Gastrocnemius medialis (tissue), 4 donors: ENCODE results near the gene TEX48. TPM values are rescaled to one million over a fixed set of nuclear protein-coding genes. Genes with fewer than 3 reads are reported as not detected.
A peak's percentile ranks its signal among the peaks of the same experiment; 100 is the strongest.

Experiments used
- ATAC-seq, 2 donors: fragments of 150-250 bp; one replicate each; pipeline ENCODE4 v1.9.1; 2016
- DNase-seq, 2 donors: peaks; one replicate each; pipeline ENCODE4 v3.0.0-alpha.2; 2019
- H3K27ac ChIP-seq, 4 donors: fragments of 200-600 bp; sonication (generic); 1 replicate in 1 of 4; 2 replicates in 3 of 4; pipeline ENCODE4 v1.5.1; 2016 to 2018; ENCODE audit warnings: mild to moderate bottlenecking in 2 of 4, moderate library complexity in 1 of 4
- H3K27me3 ChIP-seq, 3 donors: fragments of 200-600 bp; sonication (generic) in 2 of 3; 1 replicate in 1 of 3; 2 replicates in 2 of 3; pipeline versions ENCODE4 v1.5.1 to v1.6.0; 2016 to 2019; ENCODE audit warnings: mild to moderate bottlenecking in 1 of 3, moderate library complexity in 1 of 3
- H3K36me3 ChIP-seq, 2 donors: fragments of 200-600 bp; sonication (generic) in 1 of 2; one replicate each; pipeline ENCODE4 v1.5.1; 2017 to 2018
- H3K4me1 ChIP-seq, 2 donors: fragments of 200-600 bp; sonication (generic) in 1 of 2; one replicate each; pipeline ENCODE4 v1.5.1; 2016 to 2017; ENCODE audit warnings: mild to moderate bottlenecking in 2 of 2
- H3K4me3 ChIP-seq, 4 donors: fragments of 200-600 bp; sonication (generic) in 3 of 4; 1 replicate in 1 of 4; 2 replicates in 3 of 4; pipeline ENCODE4 v1.5.1; 2016 to 2019; ENCODE audit warnings: mild to moderate bottlenecking in 2 of 4
- H3K9me3 ChIP-seq, 3 donors: fragments of 200-600 bp; sonication (generic) in 2 of 3; 1 replicate in 1 of 3; 2 replicates in 2 of 3; pipeline ENCODE4 v1.5.1; 2016 to 2019
- POLR2A ChIP-seq, 2 donors: fragments of 450-650 bp; IDR thresholded peaks; one replicate each; pipeline ENCODE4 v1.6.1; 2017; ENCODE audit warnings: antibody characterized with exemption in 2 of 2, mild to moderate bottlenecking in 2 of 2, moderate library complexity in 2 of 2
- in situ Hi-C, 4 donors: fragments of 200-750 bp; cut with MboI; loops; one replicate each; pipeline versions ENCODE4 v1.15.0 to v1.8.0; 2017; ENCODE audit warnings: low sequenced_read_pairs in 4 of 4
- intact Hi-C: fragments of 100-400 bp; cut with DNase I; formaldehyde crosslinking; loops from one replicate; pipeline ENCODE4 v1.15.1; 2023; ENCODE audit warnings: low total_unique reads
- total RNA-seq, 4 donors: library from RNA; depleted of rRNA; stranded (reverse); fragments of >200 nt; gene quantifications; one replicate each; pipeline versions ENCODE4 v1.1.0 to v1.2.3, GENCODE V29; 2016
- TF ChIP-seq, protein P1 (sequence below), 5 experiments: fragments of 450-650 bp in 3 of 5; fragments of 200-600 bp in 2 of 5; sonication (generic) in 2 of 5; IDR thresholded peaks in 4 of 5; conservative IDR thresholded peaks in 1 of 5; 1 replicate in 4 of 5; 2 replicates in 1 of 5; pipeline ENCODE4 v1.5.1; 2016 to 2019; ENCODE audit warnings: antibody characterized with exemption in 5 of 5, mild to moderate bottlenecking in 3 of 5, moderate library complexity in 3 of 5

The TEX48 gene
- total RNA-seq, 4 donors from 2014 or later, result not detected

DNA sequence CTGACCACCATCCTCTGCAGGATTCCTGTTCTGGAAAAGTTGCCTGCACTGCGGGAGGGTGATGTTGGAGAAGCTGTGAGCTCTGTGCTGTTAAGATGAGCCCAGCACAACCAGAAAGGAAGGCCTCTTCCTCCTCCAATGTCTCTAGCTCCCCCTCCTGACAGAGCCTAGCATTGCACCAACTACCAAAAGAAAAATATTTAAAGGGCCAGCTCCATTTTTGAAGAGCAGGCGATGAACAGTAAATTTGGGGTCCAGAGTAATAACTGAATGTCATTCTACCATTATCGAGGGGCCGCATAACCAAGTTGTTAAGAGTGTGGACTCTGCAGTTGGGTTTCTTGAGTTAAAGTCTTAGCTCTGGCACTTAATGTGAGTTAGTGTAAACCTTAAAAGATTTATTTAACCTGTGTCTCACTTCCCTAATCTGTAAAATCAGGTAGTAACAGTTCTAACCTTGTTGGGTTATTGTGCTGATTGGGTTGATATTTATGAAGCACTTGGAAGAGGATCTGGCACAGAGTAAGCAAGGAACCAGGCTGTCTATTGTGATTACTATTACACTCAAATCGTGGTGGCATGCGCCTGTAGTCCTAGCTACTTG lies 28.3 kb downstream of the TEX48 start:
- Histone ChIP-seq H3K4me1 (no peaks in the 10 kb centered on the region), H3K4me3 (no peak overlapping the region), H3K36me3 (no peaks in the 10 kb centered on the region), H3K27me3 (no peaks in the 10 kb centered on the region), H3K27ac (no peak overlapping the region), H3K9me3 (no peaks in the 10 kb centered on the region)
- ATAC-seq (peak; percentile 16 to 66), DNase-seq (peak; percentile 9 to 43)
- in situ Hi-C loops, result loop anchor here (5.0 to 10.0 kb wide), 5 partner anchors 169 to 249 kb away; no protein-coding TSS in a partner anchor
- intact Hi-C loops, result loop anchor here (1.0 kb wide), 2 partner anchors 166 to 248 kb away; no protein-coding TSS in a partner anchor
- TF ChIP-seq, protein P1, sequence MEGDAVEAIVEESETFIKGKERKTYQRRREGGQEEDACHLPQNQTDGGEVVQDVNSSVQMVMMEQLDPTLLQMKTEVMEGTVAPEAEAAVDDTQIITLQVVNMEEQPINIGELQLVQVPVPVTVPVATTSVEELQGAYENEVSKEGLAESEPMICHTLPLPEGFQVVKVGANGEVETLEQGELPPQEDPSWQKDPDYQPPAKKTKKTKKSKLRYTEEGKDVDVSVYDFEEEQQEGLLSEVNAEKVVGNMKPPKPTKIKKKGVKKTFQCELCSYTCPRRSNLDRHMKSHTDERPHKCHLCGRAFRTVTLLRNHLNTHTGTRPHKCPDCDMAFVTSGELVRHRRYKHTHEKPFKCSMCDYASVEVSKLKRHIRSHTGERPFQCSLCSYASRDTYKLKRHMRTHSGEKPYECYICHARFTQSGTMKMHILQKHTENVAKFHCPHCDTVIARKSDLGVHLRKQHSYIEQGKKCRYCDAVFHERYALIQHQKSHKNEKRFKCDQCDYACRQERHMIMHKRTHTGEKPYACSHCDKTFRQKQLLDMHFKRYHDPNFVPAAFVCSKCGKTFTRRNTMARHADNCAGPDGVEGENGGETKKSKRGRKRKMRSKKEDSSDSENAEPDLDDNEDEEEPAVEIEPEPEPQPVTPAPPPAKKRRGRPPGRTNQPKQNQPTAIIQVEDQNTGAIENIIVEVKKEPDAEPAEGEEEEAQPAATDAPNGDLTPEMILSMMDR (IDR thresholded peaks at IDR 0.05 in 4 of 5, conservative IDR thresholded peaks at IDR 0.05 in 1 of 5), result peak; percentile 59 to 81 (median 76)
- no peak for TF ChIP-seq POLR2A (IDR thresholded peaks at IDR 0.05)

GRCh38 chr9:114652776-114653555 lies 29.0 kb downstream of the TEX48 start:
- Histone ChIP-seq H3K4me3 (no peak overlapping the region), H3K27ac (no peak overlapping the region), H3K4me1 (no peaks in the 10 kb centered on the region), H3K27me3 (no peaks in the 10 kb centered on the region), H3K9me3 (no peaks in the 10 kb centered on the region), H3K36me3 (no peaks in the 10 kb centered on the region)
- DNase-seq, result no peak
- no peak for ATAC-seq
- in situ Hi-C loops, result loop anchor here (5.0 to 10.0 kb wide), 5 partner anchors 168 to 248 kb away; no protein-coding TSS in a partner anchor
- intact Hi-C loops, result loop anchor here (1.0 kb wide), 2 partner anchors 166 to 248 kb away; no protein-coding TSS in a partner anchor
- no peak for TF ChIP-seq POLR2A (IDR thresholded peaks at IDR 0.05)
- TF ChIP-seq, protein P1 (IDR thresholded peaks at IDR 0.05 in 4 of 5, conservative IDR thresholded peaks at IDR 0.05 in 1 of 5), result no peak

GRCh38 chr9:114643896-114644295 lies 38.1 kb downstream of the TEX48 start:
- no peaks in the 10 kb centered on the region for H3K4me1 ChIP-seq
- H3K9me3 ChIP-seq, result peaks cover 0 to 2% (median 0%) of the 10 kb centered on the region in 3 donors
- H3K36me3 ChIP-seq, result peaks cover 0 to 54% of the 10 kb centered on the region in 2 donors
- TF ChIP-seq POLR2A (IDR thresholded peaks at IDR 0.05), result no peak
- intact Hi-C loops (no loop called here), in situ Hi-C loops (loop anchor here in 1 of 4 donors (25.0 kb wide), 1 partner anchor 157 kb away; no protein-coding TSS in a partner anchor)
- H3K27me3 ChIP-seq, result no peaks in the 10 kb centered on the region
- DNase-seq (no peak), ATAC-seq (no peak)
- H3K27ac ChIP-seq, result no peak overlapping the region
- H3K4me3 ChIP-seq, result no peak overlapping the region

DNA sequence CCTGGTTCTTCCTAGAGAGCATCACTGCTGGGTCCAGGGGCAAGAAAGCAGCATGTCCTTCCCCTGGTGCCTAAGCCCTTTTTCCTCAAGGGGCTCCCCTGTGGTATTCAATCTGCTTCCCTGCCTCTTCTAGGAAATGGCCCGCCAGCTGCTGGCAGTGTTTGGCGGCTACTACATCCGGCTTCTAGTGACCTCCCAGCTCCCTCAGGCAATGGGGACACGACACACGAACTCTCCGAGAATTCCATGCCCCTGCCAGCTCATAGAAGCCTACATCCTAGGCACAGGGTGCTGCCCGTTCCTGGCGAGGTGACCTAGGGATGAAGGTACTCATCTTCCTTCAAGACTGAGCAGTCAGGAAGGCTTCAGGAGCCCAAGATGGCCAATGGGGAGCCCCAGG lies 39.0 kb downstream of the TEX48 start:
- H3K9me3 ChIP-seq, result peaks cover 0 to 2% (median 0%) of the 10 kb centered on the region in 3 donors
- peaks cover 0 to 63% of the 10 kb centered on the region in 2 donors for H3K36me3 ChIP-seq
- DNase-seq, result no peak
- no peak overlapping the region for H3K4me3 ChIP-seq
- H3K27me3 ChIP-seq, result no peaks in the 10 kb centered on the region
- intact Hi-C loops, result no loop called here
- TF ChIP-seq, protein P1 (IDR thresholded peaks at IDR 0.05 in 4 of 5, conservative IDR thresholded peaks at IDR 0.05 in 1 of 5), result no peak
- no peak for TF ChIP-seq POLR2A (IDR thresholded peaks at IDR 0.05)
- in situ Hi-C loops, result loop anchor here in 1 of 4 donors (25.0 kb wide), 1 partner anchor 156 kb away; no protein-coding TSS in a partner anchor
- ATAC-seq, result no peak
- H3K27ac ChIP-seq, result no peak overlapping the region
- no peaks in the 10 kb centered on the region for H3K4me1 ChIP-seq

DNA sequence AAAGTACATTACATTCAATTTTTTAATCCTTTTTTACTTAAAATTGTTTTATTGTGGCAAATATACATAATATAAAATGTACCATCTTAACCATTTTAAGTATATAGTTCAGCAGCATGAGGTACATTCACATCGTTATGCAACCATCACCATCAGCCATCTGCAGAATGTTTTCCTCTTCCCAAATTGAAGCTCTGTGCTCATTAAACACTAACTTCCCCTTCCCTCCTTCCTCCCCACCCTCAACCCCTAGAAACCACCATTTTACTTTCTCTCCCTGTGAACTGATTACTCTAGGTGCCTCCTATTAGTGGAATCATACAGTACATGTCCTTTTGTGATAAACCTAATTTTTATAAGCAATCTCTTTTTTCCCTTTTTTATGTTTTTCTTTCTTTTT lies 40.0 kb downstream of the TEX48 start:
- H3K4me3 ChIP-seq, result no peak overlapping the region
- H3K4me1 ChIP-seq, result no peaks in the 10 kb centered on the region
- no peaks in the 10 kb centered on the region for H3K9me3 ChIP-seq
- ATAC-seq (no peak), DNase-seq (no peak)
- H3K36me3 ChIP-seq, result peaks cover 0 to 65% of the 10 kb centered on the region in 2 donors
- H3K27me3 ChIP-seq, result no peaks in the 10 kb centered on the region
- in situ Hi-C loops (loop anchor here in 1 of 4 donors (25.0 kb wide), 1 partner anchor 155 kb away; no protein-coding TSS in a partner anchor), intact Hi-C loops (no loop called here)
- H3K27ac ChIP-seq, result no peak overlapping the region
- TF ChIP-seq, protein P1 (IDR thresholded peaks at IDR 0.05 in 4 of 5, conservative IDR thresholded peaks at IDR 0.05 in 1 of 5), result no peak
- TF ChIP-seq POLR2A (IDR thresholded peaks at IDR 0.05), result no peak
